NCI-H1436 (cell line): ENCODE data around the gene MTUS2.

ENCODE experiments used
- DNase-seq: peaks from one replicate; lab custom pipeline; 2025; lab: John Stamatoyannopoulos, UW

MTUS2 gene

DNA sequence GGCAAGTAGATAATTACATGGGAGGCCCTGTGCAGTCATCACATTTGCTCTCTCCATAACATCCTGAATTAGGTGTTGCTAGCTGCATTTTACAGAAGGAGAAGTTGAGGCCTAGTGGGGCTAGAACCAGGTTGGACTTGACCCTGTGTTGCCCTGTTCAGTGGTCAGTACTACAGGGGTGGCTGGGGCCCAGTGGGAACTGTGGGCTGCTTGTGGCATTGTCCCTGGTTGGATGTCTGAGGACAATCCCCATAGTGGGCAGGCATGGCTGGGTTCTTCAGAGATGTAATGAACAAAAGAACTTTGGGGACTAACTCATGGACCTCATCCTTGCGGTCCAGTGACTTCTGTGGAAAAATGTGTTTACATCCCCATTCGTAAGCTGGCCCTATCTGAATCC lies 38.9 kb downstream of the MTUS2 start:
- no peak for DNase-seq

DNA sequence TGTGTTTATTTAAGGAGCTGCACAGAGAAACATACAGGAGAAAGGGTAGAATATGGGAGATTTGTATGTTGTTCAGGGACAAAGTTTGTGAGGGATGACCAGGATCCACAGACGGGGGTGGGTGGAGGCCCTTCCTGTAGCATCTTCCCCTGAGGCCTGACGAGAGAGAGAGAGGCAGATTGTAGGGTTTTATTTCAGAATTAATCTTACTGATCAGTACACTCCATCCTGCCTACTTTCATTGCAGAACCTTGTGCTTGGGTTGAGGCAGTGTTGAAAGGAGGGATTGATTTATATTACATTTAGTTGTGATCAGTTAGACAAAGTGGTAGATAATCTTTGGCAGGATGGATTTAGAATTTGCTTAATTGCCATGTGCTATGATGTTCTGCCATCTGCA lies 39.6 kb downstream of the MTUS2 start:
- DNase-seq: no peak

DNA sequence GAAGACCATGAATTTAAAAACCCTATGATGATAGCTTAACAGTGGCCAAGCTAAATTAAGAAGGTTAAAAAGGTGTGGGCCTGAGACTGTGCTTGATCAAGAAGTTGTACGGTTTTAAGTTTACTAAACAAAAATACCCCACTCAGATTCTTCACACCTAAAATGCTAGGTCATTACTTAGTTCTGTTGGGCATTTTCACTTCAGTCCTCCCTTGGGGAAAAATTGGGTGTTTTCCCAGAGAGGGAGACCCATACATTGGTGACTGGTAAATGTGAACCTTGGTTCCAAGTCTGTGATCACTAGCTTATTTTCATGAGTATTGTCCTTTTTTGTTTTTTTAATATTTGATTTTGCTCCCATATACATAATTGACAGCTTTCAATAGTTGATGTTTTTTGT lies 44.4 kb downstream of the MTUS2 start:
- DNase-seq: no peak

DNA sequence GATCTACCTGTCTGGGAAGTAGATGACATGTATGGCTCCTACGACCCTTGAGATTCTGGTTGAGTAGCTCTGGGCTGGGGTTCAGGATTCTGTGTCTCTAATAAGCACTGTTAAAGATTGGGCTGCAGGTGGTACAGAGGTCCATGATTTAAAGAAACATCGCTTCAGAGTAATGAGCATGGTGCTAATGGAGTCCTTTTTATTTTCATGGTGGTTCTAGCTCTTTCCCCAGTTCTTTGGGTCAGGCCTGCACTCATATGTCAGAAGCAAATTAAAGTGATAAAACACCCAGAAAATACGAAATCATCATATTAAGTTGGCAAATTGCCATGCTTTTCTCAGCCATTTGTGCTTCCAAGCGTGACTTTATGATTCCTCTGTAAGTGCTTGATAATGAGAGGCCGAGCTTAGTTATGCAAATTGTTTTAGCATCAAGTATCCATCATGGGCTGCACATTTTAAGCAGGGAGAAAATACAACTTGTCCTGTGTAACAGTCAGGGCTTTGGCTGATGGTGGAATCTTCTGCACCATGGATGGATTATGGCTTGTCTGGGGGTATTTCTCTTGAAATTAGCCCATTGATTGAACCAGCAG lies 45.1 kb downstream of the MTUS2 start:
- DNase-seq: no peak

DNA sequence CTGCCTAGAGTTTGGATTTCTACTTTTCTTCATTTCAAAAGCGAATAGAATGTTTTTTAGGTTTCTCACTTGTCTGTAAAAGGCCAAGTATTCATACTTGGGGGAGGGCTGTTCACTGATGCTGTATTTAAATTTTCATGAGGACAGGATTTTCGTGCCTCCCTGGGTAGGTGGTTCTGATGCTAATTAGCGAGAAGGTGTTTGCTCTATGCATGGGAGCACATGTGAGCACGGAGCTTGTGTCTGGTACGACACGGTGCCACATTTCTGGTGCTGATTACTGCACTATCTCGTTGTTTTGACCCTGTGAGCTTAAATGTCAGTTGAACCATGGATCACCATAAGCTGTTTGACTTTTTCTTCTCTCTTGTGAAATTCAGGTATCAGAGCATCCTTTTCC lies 45.8 kb downstream of the MTUS2 start:
- DNase-seq: no peak

DNA sequence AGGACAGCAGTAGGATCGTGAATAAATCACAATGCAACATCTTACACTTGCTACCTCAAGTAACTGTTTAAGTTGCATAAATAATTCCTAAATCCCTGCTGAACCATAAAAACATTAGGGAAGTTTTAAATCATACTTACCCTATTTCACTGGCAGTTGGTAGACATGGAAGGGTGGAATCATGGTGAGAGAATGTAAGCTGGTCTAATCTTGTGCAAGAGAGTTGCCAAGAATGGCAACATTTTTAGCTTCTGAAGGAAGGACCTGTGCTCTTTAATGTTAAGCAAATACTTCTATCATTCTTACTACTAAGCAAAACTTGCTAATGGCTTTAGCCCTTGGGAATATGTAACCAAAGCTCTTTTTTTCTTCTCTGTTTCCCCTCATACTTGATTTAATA lies 46.8 kb downstream of the MTUS2 start:
- DNase-seq: no peak

DNA sequence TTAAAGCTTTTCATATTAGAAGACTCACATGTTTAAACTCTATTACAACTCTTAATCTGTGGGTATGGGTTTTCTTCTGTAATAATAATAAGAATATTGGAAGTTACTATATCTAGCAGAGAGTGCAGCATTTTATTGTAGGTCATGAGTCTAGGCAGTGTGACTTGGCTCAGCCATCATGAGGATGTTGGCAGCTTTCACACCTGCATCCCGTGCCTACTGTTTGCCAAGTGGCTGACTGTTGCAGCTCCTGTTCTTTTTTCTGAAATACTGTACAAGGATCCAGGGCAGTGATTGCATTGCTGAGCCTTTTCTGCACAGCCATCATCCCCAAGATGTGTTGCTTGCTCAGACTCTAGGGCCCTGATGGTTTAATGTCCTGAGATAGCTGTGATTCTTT lies 47.4 kb downstream of the MTUS2 start:
- DNase-seq: no peak

DNA sequence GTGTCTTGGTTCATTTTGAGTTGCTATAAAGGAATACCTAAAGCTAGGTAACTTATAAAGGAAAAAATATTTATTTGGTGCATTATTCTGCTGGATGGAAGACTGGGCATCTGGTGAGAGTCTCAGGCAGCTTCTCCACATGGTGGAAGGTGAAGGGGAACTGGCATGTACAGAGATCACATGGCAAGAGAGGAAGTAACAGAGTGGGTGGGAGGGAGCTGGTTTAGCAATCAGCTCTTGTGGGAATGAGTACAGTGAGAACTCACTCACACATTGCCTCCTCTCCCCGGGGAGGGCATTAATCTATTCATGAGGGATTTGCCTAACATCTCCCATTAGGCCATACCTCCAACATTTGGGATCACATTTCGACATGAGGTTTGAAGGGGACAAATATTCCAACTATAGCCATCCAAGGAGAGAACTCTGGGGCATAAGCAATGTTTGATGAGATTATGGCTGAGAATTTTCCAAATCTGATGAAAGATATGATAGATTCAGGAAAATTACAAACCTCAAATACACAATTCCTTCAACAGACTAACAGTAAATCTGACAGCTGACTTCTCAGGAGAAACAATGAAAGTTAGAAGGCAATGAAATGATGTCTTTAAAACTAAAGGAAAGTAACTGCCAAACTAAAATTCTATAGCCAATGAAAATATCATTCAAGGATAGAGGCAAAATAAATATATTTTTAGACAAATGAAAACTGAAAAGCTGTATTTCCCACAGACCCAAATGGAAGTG lies 52.5 kb downstream of the MTUS2 start:
- no peak for DNase-seq

DNA sequence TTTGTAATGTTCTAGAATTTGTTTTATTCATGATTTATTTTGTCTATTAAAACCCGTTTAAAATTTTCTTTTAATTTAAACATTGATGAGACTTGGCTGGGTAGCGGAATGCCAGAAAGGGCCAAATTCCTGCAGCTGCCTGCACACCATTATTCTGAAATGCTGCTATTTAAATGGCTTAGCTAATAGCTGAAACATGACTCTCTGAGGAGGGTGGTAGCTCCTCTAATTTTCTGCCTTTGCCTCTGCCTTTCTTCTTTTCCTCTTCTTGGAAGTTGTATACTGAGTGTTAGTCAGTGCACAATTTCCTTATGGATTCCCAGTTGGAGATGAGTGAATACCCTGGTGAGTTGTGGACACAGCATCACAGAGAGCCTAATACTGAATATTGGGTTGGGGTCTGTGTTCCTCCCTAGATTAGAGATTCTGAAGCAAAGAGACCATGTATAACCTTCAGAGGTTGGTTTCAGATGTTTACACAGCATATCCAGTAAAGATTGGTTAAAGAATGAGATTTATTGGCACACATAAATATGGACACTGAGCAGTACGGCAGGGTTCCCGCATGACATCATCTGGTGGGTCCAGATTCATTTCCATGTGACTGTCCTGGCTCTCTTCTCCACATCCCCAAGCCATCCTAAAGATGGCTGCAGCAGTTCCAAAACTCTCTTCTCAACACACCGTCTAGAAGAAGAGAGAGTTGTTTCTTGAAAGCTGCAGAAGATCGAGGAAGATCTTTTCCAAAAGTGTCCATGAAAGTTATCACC lies 55.9 kb downstream of the MTUS2 start:
- DNase-seq: no peak

DNA sequence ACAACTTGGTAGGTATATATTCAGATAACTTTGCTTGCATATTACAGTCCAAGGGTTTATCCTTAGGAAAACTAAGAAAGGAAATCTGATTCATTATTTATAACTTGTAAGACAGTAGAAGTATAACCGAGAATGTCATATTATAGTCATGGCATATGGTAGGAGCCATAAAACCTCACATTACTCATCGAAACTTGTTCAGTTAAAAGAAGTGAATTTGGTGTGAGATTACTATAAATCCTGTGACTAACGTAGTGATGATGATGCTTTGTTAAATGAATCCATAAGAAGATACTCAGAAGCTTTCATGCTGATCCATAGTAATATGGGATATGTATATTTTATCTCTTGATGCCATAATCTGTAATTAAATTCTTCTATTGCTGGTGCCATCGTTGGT lies 57.3 kb downstream of the MTUS2 start:
- no peak for DNase-seq

DNA sequence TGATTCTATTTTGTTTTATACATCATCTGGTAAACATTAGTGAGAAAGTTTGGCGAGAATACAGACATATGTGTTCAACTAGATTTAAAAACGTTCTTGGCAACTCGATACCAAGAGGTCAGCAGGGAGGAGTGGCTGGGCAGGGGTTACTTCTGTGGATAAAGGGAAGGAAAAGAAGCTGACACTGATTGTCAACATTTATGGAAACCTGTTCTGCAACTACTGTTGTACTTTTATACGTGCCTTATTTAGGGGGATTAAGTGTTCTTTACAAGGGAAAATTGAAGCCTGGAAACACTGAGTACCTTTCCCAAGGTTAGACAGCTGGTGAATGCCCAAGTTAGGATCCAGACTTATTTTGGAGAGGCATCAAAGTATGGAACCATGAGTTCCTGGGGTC lies 65.0 kb downstream of the MTUS2 start:
- no peak for DNase-seq

DNA sequence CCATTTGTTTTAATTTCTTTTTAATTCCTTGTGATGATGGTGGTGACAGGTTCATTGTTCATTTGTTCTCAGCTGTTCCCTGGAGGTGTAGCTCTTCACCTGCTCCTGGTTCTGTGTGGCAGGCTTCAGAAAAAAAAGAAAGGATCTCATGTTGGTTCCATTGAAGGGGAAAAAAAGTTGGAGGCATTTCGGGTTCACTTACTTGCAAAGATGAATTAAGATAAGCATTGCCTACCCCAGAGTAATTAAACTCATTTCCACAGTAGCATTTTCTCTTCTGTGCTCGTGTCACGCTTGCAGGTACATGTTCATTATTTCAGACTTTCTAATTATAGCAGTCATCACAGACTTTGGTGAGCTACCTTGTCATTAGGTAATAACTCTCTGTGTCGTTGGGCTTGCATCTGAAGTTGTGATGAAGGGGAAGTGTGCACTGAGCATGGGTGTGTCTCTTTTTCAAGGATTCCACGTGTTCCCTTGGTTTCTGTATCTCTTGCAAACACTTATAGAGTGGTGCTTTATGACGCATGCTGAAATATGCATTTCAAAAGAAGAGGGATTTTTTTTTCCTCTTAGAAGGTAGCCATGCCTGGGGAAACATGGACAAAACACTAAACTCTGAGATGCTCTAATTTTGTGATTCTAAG lies 69.1 kb downstream of the MTUS2 start:
- DNase-seq: no peak

DNA sequence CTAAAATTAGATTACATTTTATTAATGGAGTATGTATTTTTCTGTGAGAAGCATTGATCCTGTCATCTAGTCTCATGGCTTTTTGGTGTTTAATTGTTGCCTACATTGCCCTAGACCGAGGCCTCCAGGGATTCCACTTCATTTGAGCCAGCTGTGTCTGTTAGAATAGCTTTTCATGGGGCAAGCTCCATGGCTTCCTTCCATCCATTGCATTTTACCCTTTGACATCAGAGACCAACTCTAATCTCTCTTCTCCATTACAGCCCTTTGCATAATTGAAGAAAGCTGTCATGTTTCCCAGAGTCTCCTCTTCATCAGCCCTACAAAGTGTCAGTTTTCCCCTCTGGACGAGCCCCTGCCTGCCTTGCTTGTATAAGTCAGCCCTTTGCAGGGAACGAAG lies 70.6 kb downstream of the MTUS2 start:
- DNase-seq: no peak

DNA sequence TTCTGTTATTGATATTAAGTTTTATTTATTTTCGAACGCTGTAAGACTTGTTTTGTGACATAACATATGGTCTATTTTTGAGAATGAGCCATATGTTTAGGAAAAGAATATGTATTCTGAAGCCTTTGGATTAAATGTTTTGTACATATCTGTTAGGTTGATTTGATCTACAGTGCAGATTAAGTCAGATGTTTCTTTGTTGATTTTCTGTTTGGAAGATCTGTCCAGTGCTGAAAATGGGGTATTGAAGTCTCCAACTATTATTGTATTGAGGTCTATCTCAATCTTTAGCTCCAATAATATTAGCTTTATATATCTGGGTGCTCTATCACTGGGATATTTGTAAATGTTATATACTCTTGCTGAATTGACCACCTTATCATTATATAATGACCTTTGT lies 97.9 kb downstream of the MTUS2 start:
- DNase-seq: no peak

DNA sequence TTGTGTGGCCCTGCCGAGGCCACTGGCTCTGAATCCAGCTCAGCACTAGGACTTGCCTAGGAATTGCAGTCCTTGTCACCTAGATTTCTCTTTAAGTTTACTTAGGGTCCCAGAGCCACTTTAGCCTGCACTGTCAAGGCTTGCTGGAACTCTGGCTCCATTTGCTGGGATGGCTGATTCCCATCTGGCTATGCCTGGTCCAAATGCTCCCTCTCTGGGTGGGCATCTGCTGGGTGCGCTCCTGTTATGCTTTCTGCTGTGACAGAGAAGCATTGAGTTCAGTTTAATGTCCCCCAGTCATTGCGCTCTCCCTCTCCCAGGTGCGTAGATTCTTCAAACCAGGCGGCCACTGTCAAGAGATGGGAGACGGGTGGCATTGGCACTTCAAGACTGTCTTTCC lies 102.2 kb downstream of the MTUS2 start:
- DNase-seq: no peak

DNA sequence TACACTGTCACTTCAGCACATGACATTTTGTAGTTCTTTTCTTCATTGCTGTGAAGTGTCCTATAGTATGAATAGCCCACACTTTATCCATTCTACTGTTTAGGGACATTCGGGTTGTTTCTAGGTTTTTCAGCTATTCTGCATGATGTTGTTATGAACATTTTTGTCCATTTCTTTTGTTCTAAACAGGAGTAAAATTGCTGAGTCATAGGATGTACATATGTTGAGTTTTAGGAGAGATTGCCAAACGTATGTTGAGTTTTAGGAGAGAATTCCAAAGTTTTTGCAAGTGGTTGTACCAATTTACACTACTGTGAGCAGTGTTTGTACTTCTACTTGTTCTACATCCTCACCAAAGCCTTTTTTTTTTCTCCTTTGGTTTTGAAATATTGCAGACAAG lies 115.0 kb downstream of the MTUS2 start:
- no peak for DNase-seq

DNA sequence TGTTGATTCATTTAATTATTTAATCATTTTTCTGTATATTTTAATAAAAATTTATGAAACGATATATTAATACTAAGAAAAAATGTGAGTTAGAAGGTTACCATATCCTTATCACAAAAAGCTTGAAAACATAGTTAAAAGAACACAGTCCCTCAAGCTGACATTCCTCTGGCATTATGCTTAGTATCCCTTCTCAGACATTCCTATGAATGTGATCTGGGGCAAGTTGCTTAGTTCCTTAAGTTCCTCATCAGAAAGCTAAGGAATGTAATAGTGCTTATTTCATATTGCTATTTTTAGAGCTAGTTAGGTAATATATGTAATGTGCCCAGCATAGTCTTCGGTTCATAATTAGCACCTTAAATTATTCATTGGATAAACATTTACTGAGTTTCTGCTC lies 122.8 kb downstream of the MTUS2 start:
- DNase-seq: no peak

DNA sequence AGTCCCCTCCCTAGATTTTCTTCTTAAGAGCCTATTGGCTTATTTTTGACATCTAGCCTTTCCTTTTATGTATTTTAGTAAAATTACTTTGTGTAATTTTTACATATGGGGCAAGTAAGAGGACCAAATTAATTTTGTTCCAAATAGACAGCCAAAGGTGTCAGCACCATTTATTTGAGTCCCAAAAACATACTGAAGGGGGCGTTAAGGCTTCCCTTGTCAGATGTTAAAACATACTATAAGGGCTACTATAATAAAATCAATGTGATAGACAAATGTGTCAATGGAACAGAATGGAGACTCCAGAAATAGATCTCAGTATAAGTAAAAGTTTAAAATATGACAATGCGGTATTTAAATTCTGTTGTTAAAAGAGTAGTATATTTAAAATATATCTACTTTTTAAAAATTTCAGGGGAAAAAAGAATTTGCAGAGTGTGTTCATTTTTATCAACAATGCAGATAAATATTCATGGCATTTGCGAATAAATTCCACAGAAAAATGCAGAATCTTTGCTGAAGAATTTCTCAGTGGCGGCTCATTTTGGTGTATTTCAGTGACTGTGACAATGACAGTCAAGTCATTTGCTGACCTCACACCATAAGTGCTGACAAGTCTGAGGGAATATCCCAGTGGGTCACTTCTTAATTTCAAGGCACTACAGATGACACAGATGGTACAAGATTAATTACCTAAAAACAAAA lies 133.7 kb downstream of the MTUS2 start:
- DNase-seq: no peak

DNA sequence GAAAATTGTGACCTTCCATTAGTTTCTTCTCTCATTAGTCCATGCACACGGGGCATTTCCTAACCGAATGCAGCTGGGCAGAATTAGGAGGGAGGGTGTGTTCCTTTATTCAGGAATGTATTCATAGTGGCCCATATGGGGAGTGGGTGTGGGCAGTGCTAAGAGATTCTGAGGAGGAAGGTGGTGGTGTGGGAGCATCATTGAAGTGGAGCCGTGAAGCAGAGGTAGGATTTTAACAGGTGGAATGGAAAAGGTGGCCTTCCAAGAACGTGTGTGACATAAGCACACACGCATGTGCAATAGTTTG lies 134.2 kb downstream of the MTUS2 start:
- DNase-seq: no peak

DNA sequence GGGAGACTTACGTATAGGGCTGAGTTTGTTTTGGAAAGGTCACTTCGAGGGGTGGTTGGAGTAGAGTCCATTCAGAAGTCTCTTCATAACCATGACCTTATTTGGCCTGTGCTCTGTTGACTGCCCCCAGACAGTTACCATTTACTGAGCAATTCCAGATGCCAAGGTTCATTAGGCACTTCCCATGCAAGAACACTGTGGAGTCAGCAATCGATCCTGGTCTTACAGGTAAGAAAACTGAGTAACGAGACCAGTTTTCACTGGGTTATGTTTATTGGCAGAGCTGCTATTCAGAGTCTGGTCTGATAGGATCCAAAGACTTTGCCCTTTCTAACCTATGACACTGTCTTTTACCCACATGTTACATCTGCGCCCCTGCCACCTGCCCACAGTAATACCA lies 134.7 kb downstream of the MTUS2 start:
- DNase-seq: no peak

DNA sequence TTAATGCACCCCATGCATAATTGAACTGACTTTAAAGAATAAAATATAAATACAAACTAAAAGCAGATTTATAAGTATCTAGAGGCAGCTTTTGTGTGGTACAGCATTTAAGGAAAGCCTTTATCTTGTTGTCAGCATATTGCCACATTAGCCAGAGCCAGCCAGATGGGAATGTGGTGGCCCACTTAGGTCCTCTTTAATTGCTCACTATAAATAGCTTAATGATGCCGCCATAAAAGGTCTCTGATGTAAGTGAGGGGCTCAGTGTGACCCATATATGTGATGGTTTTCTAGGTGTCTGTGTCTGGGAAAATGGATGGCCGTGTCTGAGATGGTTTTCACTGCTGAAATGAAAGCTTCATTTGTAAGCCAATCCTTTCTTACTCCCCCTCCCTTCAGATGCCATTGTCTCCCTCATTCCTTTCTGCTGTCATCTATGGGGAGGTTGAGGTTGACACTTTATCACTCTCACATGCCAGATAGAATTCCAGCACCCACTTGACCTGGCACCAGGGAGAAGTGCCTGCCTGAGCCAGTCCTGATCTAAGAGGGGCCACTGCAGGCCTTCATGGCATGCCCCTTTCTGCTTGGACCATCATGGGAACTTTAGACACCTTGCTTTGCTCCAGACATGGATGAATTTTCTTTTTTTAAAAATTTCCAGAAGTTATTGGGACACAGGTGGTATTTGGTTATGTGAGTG lies 135.3 kb downstream of the MTUS2 start:
- DNase-seq: no peak

DNA sequence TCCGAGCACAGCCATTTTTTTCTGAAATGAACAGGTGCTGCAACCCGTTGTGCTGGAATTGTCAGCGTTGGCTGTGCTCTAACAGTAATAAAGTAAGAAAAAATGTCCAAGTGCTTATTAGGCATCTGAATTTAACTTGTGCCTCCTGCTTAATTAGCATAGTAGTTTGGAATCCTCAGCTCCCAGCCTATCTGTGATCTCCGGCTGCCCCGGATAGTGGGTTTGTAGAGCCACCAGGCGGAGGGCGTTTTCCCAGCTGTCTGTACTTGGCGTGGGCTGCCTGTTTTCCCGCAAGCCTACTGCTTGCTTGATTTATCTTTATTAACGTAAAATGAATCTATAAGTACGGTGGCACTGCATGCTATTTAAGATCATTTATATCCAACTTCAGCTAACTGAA lies 137.9 kb downstream of the MTUS2 start:
- no peak for DNase-seq
